Measurements from ENCODE around the gene SOX6.
"Not testable (repeated sequence)": the region's sequence is repeated elsewhere in the genome, so short reads cannot be mapped to it uniquely, and the experiment has no call there.

The SOX6 gene

GRCh38 chr11:16088774-16089173 is 267.6 kb downstream of the SOX6 start:
- no peak for DNase-seq

- no peak for DNase-seq
These were observed 268.5 kb downstream of the SOX6 start for GRCh38 chr11:16087886-16088285.

- DNase-seq: no peak
These were observed 270.0 kb downstream of the SOX6 start for GRCh38 chr11:16086229-16086819.

GRCh38 chr11:16082095-16083055 is 274.0 kb downstream of the SOX6 start:
- DNase-seq: no peak

GRCh38 chr11:16081382-16082094 is 274.8 kb downstream of the SOX6 start:
- DNase-seq: no peak

GRCh38 chr11:16080688-16081381 is 275.5 kb downstream of the SOX6 start:
- no peak for DNase-seq

- no peak for DNase-seq
These were observed 277.4 kb downstream of the SOX6 start for GRCh38 chr11:16078936-16079335.

GRCh38 chr11:16070573-16070972 is 285.8 kb downstream of the SOX6 start:
- DNase-seq: no peak

- DNase-seq: not testable (repeated sequence)
These were observed 289.1 kb downstream of the SOX6 start for GRCh38 chr11:16067268-16067667.

- no peak for DNase-seq
These were observed 297.0 kb downstream of the SOX6 start for GRCh38 chr11:16059332-16059731.

GRCh38 chr11:16058671-16059070 is 297.7 kb downstream of the SOX6 start:
- DNase-seq: no peak

- DNase-seq: no peak
These were observed 303.6 kb downstream of the SOX6 start for GRCh38 chr11:16052750-16053149.

- DNase-seq: no peak
These were observed 306.7 kb downstream of the SOX6 start for GRCh38 chr11:16049611-16050010.

- no peak for DNase-seq
These were observed 309.3 kb downstream of the SOX6 start for GRCh38 chr11:16047073-16047472.

GRCh38 chr11:16043617-16044016 is 312.7 kb downstream of the SOX6 start:
- DNase-seq: no peak

- DNase-seq: no peak
These were observed 315.1 kb downstream of the SOX6 start for GRCh38 chr11:16041207-16041606.

- DNase-seq: no peak
These were observed 316.2 kb downstream of the SOX6 start for GRCh38 chr11:16040151-16040550.

- DNase-seq: no peak
These were observed 319.2 kb downstream of the SOX6 start for GRCh38 chr11:16037179-16037578.

GRCh38 chr11:16036218-16036617 is 320.1 kb downstream of the SOX6 start:
- no peak for DNase-seq

- no peak for DNase-seq
These were observed 322.3 kb downstream of the SOX6 start for GRCh38 chr11:16034074-16034473.

- DNase-seq: no peak
These were observed 323.4 kb downstream of the SOX6 start for GRCh38 chr11:16032974-16033373.

- DNase-seq: no peak
These were observed 325.1 kb downstream of the SOX6 start for GRCh38 chr11:16031210-16031609.

GRCh38 chr11:16030664-16031063 is 325.7 kb downstream of the SOX6 start:
- no peak for DNase-seq

Measured in Kasumi-1 (cell line).